HL-60/S4 treated with phorbol 12-myristate 13-acetate at 8.2 ng/mL for 4 days and 3 days (cell line): Measurements from ENCODE around the gene MAPK11.
"Not testable (repeated sequence)": the region's sequence is repeated elsewhere in the genome, so short reads cannot be mapped to it uniquely, and the experiment has no call there.

Experiments used
- in situ Hi-C: fragments of 300-500 bp; cut with MboI; formaldehyde crosslinking; loops from 2 replicates; pipeline ENCODE4 v1.15.0; 2022; ENCODE audit warnings: low sequenced_read_pairs

Gene MAPK11

DNA sequence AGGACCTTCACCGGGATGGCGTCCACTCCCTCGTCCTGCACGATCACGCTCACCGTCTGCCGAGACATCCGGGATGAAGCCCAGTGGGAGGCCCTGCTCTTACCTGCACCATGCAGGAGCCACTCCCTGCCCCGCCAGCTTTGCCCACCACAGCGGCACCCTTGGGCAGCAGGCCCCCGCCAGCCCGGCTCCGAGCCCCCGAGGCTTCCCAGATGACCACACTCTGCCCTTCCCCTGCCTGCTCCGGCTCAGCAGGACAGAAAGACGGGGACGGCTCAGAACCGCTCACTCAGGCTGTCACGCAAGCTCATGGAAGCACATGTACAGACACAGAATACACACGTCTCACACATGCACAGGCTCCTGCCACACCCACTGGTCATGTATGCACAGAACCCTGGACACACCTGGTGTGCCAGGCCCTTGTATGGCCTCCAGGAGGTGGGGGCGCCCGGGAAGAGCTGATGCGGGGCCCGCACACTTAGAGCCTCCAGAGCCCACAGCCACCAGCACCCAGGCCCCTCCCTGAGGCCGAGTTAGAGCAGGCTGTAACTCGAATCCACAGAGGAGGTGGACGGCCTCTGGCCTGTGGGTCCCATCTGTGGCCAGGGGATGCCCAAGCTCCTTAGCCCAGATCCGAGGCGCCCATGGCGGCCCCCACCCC, 8.9 kb upstream of the MAPK11 start:
- in situ Hi-C loops: loop anchor here (5.0 kb wide), 1 partner anchor 48 kb away; the partner anchor contains the start of gene DENND6B

- in situ Hi-C loops: loop anchor here (5.0 kb wide), 1 partner anchor 49 kb away; the partner anchor contains the start of gene DENND6B
These were observed 8.3 kb upstream of the MAPK11 start for GRCh38 chr22:50278461-50278860.

DNA sequence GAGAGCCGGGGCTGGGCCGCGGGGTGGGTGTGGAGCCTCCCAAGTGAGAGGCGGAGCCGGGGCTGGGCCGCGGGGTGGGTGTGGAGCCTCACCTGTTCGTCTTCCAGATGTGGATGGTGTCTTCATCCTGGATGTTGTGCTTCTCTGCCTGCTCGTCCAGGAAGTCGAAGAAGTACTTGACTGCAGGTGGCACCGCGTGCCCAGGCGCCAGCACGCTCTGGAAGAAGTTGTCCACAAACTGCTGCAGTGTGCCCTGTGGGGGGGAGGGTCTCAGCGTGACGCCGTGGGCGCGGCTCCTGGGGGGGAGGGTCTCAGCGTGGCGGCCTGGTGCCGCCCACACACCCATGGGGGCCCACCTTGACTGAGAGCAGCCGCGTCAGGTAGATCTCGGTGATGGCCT, 7.6 kb upstream of the MAPK11 start:
- in situ Hi-C loops: loop anchor here (5.0 kb wide), 1 partner anchor 50 kb away; the partner anchor contains the start of gene DENND6B

DNA sequence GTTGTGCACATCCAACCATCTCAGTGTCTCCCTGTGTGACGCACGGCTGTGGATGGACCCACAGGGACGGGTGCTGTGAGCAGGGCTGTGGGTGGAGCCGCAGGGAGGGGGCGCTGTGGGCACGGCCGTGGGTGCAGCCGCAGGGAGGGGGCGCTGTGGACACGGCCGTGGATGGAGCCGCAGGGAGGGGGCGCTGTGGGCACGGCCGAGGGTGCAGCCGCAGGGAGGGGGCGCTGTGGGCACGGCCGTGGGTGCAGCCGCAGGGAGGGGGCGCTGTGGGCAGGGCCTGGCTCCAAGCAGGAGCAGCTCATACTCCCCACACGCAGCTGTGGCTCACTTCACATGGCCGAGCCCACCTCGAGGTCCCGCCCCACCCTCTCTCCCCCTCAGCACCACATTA, 6.0 kb upstream of the MAPK11 start:
- in situ Hi-C loops: loop anchor here (5.0 kb wide), 1 partner anchor 51 kb away; the partner anchor contains the start of gene DENND6B

DNA sequence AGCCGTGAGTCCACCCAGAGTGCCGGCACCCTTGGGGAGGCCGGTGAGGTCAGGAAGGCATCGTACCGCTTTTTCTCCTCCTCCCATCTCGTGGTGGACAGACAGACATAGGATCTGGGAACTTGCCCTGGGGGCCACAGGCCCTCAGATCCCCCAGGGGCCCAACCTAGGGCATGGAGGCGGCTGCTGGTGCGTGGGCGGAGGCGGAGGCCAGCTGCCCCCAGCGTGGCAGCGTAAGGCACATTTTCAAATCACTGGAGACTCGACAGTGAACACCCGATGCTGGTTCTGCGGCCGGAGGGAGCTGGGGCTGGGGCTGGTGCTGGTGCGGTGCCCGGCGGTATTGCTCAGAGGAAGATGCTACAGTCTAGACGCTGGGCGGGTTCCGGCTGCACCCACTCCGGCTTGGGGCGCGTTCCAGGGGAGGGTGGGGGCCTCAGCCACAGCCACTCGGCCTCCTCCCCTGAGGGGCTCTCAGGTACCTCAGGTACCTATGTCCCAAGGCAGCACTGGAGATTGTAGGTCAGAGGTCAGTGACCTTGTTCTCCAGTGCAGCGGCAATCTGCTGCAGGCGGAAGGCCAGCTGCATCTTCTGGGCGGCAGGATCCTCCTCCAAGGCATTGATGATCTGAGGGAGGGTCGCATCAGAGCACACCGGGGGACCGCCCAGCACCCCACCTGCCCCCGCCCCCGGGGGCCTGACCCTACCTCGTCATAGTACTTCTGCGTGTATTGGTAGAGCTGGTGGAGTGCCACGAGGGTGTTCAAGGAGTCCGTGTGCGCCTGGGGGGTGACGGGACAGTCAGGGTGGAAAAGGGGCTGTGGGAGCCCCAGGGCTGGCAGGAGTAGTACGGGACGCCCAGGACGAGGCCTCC, 5.2 kb upstream of the MAPK11 start:
- in situ Hi-C loops: loop anchor here (5.0 kb wide), 1 partner anchor 52 kb away; the partner anchor contains the start of gene DENND6B

- in situ Hi-C loops: loop anchor here (5.0 kb wide), 1 partner anchor 53 kb away; the partner anchor contains the start of gene DENND6B
These were observed 4.6 kb upstream of the MAPK11 start for GRCh38 chr22:50274771-50275170.

GRCh38 chr22:50274311-50274710, 4.1 kb upstream of the MAPK11 start:
- in situ Hi-C loops: no loop called here

- in situ Hi-C loops: not testable (repeated sequence)
These were observed 3.6 kb upstream of the MAPK11 start for GRCh38 chr22:50273781-50274180.

- in situ Hi-C loops: not testable (repeated sequence)
These were observed 3.2 kb upstream of the MAPK11 start for GRCh38 chr22:50273352-50273751.

- in situ Hi-C loops: no loop called here
These were observed 2.0 kb upstream of the MAPK11 start for GRCh38 chr22:50272044-50272802.

GRCh38 chr22:50271519-50271970, 1.4 kb upstream of the MAPK11 start:
- in situ Hi-C loops: no loop called here

- in situ Hi-C loops: no loop called here
These were observed 650 bp upstream of the MAPK11 start for GRCh38 chr22:50270666-50271394.

GRCh38 chr22:50269573-50269969, 609 bp downstream of the MAPK11 start:
- in situ Hi-C loops: no loop called here

- in situ Hi-C loops: no loop called here
These were observed 1.5 kb downstream of the MAPK11 start for GRCh38 chr22:50268655-50269113.

DNA sequence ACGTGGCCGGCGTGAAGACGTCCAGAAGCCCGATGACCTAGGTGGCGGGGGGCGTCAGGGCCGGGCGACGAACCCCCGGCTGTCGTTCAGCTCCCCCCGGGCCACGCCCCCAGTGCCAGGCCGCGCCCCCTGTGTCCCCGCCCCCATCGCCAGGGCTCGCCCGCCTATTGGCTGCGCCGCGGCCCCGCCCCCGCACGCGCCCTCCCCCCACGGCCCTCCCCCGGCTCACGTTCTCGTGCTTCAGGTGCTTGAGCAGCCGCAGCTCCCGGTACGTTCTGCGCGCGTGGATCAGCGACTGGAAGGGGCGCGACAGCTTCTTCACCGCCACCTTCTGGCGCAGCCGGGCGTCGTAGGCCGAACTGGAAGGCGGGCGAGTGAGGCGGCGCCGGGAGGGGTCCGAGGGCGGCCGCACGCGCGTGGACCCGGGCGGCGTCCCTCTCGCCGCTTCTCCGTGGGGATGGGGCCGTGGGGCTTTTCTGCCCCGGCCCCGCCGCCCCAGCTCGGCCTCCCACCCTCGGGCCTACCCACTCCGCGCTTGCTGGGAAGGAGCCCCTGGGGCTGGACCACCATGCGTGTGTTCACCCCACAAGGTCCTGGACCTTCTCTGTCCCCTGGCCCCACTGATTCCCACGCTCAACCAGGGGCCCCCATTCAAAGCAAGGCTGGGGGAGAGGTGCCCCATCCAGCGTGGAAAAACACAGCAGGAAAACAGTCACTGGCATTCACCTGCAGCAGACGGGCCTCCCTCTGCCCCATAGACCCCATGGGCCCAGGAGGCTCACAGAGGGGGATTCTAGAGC, 2.4 kb downstream of the MAPK11 start:
- in situ Hi-C loops: no loop called here

DNA sequence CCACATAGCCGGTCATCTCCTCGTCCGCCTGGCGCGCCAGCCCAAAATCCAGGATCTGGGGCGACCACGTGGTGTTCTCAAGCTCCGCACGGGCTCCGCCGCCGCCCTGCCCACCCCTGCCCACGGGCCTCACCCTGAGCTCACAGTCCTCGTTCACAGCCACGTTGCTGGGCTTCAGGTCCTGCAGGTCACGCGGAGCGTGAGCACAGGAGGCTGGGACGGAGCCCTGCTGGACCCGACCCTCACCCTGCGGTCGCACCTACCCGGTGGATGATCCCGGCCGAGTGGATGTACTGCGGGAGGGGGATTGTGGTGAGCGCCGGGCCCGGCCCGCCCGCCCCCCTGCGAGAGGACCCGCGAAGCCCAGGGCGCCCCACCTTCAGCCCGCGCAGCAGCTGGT, 3.2 kb downstream of the MAPK11 start:
- in situ Hi-C loops: no loop called here

- in situ Hi-C loops: no loop called here
These were observed 5.1 kb downstream of the MAPK11 start for GRCh38 chr22:50264946-50265669.

GRCh38 chr22:50264104-50264745, 6.0 kb downstream of the MAPK11 start:
- in situ Hi-C loops: no loop called here
